HG03139 (cell line): ENCODE data around the gene RAP1GAP.

Experiments used
- ATAC-seq: cut with Tn5 transposase; IDR thresholded peaks from one replicate; pipeline ENCODE4 v1.9.1; 2021; ENCODE audit not compliant: unreplicated experiment

Gene RAP1GAP

DNA sequence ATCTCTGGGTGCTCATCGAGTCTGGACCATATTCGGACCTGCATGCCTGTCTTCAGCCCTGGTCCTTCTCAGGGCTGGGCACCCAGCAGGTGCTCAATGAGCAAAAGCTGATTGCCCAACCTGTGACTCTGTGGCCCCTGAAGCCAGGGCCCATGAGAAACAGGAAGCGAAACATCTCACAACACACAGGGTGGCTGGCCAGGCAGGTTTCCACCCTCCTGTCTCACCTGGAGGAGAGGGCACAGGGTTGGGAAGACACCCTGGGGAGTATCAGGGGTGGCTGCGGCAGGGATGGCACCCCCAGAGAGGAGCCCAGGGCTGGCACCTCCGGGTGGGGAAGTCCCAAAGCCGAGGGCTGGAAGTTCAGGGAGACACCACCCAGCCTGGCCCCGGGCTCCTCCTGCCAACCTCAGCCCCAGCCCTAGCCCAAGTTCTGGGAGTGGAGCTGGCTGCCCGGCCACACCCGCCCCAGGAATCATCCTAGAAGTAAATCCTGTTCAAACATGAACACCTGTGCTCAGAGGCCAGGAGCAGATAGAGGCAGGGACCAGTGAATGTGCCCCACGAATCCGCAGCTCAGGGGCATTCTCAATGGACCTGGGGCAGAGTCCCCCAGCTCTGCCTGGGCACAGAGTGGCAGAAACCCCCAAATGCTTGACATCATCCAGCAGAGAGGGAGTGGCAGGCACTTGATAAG lies 54.6 kb downstream of the RAP1GAP start:
- ATAC-seq, result no peak

DNA sequence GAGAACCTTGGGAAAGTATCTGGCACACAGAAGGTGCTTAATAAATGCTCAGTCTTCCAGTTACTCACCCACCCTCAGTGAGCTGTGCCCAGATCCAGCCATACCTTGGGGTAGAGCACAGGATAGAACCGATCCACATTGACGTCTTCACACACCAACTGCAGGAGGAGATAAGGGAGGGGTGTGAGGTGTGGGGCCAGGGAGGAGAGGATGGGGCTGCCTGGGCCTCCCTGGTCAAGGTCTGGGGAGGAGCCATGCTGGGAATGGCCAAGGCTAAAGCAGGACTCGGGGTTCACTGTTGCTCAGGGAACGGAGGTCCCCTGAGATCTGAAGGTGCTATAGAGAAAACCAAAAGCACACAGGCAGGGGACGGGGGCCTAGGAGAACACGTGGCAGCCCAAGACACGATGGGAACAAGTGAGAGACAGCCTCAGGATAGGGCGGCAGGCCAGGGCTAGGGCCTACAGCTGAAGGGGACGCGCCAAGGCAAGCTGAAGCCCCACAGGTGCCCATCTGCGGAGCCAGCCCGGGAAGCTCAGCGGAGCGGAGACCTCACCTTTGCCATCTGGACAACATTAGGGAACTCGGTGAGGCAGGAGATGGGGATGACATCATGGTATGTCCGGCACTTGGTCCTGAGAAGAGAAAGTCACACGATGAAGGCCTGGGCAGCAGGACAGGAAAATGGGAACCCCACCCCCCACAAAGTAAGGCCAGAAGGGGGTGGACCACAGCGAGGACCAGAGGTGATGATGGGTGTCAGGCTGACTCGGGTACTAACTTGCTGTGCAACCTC lies 55.9 kb downstream of the RAP1GAP start:
- ATAC-seq, result no peak

DNA sequence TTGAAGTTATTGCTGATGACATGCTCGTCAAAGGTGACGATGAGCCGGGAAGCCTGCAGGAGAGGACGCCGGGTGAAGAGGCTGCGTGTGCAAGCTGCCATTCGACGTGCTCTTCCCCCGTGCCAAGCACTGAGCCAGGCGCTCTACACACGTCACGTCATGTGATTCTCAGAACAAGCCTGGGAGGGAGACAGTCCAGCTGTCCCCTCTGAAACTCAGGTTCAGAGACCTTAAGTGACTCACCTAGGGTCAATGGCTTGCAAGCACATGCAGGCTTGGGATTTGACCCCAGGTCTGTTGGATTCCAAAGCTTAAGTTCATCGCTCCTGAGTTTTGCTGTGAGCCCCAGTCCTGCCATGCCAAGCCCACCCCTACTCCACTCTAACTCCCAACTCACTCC lies 57.1 kb downstream of the RAP1GAP start:
- no peak for ATAC-seq

- no peak for ATAC-seq
These were observed 58.0 kb downstream of the RAP1GAP start for GRCh38 chr1:21610989-21611785.

GRCh38 chr1:21610027-21610426 lies 59.1 kb downstream of the RAP1GAP start:
- no peak for ATAC-seq

- no peak for ATAC-seq
These were observed 60.4 kb downstream of the RAP1GAP start for GRCh38 chr1:21608798-21609197.

GRCh38 chr1:21607549-21608529 lies 61.3 kb downstream of the RAP1GAP start:
- peak; percentile 58 for ATAC-seq

GRCh38 chr1:21605964-21606705 lies 63.0 kb downstream of the RAP1GAP start:
- no peak for ATAC-seq

GRCh38 chr1:21605012-21605715 lies 64.0 kb downstream of the RAP1GAP start:
- ATAC-seq, result no peak

DNA sequence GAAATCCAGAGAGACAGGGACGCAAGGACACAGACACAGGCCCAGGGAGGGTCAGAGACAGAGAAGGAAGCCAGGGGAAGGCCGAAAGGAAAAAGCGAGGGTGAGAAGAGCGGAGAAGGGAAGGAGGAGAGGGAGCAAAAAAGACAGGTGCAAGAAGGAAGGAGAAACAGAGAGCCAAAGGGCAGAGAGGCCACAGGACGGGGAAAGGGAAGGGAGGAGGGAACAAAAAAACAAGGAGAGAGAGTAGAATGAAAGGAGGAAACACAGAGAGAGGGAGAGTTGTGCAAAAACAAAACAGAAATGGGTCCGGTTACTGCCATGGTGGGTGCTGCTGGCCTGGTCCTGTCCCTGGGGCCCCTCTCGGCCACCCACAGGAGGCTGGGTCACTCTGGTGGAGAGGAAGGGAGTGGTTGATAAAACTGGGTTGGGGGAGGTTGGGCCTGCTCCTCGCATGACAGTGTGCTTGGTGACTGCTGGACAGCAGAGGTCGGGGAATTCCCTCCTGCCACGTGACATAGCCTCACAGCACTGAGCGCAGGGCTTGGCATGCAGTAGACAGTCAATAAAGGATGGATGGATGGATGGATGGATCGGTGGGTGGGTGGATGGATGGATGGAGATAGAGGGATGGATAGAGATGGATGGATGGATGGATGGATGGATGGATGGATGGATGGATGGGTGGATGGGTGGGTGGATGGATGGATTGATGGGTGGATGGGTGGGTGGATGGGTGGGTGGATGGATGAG lies 64.8 kb downstream of the RAP1GAP start:
- ATAC-seq, result no peak

DNA sequence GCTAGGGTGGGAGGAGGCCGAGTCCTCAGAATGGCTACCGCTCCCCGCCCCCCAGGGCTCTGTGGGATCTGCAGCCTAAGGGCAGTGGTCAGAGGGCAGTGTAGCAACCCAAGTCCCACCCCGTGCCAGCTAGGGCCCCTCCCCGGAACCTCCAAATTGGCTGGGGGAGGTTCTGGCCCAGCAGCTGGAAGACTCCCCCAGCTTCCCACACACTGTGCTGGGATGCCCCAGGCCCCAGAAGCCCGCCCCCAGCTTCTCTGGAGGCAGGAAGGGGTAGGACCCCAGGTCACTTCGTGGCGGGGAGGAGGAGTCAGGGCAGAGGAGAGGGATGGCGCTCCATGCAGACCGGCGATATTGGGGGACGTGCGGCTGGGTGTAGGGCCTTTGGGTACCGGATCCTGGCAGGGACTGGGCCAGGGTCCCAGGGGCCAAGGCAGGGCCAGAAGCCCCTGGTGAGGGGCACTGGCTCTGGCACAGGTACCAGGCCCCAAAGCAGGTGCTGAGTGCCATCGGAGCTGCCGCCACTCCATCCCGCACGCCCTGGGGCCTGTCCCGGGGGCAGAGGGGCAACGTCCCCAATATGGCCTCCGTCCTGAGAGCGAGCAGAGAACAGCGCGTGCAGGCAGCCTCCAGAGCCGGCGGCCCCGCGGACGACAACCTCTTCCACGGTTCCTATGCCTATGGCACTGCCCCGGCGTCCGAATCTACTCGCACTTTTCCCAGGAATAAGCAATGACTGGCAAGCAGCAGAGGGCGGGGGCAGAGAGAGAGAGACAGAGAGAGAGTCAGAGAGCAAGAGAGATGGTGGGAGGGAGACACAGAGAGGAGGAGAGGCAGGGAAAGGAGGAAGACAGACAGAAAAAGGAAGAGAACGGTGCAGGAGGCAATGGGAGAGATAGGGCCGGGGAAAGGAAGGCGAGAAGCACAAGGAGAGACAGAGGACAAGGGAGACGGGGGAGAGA lies 65.7 kb downstream of the RAP1GAP start:
- no peak for ATAC-seq

- ATAC-seq, result no peak
These were observed 67.7 kb downstream of the RAP1GAP start for GRCh38 chr1:21601278-21602048.

DNA sequence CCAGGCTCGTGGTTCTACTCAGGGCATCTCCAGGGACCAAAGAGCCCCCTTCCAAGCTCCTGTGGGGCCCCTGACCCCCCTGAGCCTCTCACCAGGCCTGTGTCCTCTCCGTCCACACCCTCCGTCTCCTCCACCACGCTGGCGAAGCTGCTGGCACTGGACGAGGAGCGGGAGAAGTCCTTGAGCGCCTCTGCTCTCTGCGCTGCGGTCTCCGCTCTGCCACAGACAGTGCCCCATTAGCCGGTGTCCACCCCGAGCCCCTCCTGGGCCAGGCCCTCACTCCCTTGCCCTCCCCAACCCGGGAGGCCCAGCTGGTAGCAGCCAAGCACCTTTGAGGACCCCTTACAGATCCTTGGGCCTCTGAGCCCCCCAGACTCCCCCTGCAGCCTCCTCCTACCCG lies 69.8 kb downstream of the RAP1GAP start:
- no peak for ATAC-seq

DNA sequence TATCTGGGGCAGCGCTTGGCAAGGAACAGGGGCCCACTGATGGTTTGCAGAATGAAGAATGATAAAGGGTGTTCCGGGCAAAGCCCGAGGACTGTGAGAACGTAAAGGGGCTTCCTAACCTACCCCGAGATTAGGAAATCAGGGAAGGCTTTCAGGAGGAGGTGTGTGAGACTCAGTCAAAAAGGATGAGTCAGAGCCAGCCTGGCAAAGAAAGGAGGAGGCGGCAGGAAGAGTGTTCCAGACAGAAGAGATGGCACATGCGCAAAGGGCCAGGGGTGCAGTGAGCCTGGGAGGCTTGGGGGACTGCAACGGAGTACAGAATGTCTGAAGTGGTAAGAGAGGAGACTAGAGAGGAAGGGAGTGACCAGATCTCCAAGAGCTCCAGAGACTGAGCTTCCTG lies 70.3 kb downstream of the RAP1GAP start:
- ATAC-seq, result no peak

DNA sequence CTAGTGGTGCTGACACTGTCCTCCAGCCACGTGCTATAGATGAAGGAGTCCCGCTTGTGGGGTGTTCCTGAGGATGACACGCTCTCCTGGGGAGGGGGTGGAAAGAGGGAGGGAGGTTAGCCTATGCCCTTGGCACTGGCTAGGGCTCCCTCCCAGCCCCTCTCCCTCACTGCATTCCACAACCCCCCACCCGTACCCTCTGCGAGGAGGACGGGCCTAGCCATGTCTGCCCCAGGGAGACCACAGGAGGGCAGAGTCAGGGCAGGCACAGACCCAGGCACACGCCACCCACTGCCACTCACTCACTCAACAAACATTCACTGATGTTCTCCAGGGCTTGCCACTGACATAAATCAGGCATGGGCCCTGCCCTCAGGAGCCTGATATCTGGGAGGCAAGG lies 70.7 kb downstream of the RAP1GAP start:
- ATAC-seq, result no peak

GRCh38 chr1:21597753-21598152 lies 71.4 kb downstream of the RAP1GAP start:
- ATAC-seq, result no peak

DNA sequence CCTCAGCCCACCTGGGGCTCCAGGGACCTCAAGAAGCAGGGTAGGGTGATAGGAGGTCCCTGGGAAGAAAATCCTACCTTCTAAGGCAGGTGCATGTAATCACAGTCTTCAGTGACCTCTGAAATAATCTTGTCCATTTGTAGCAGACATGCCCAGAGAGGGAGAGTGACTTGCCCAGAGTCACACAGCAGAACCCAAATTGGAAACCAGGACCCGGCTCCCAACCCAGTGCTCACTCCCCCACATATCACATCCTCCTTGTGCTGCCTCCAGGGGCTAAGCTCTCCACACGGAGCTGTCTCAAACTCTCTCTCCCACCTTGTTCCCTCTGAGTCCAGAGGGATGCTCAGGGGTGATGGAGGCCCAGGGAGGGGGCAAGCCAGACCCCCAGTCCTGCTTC lies 72.5 kb downstream of the RAP1GAP start:
- ATAC-seq, result no peak
